ENCODE results near the gene CUL3.
"Not testable (repeated sequence)": the region's sequence is repeated elsewhere in the genome, so short reads cannot be mapped to it uniquely, and the experiment has no call there.

CUL3 gene

DNA sequence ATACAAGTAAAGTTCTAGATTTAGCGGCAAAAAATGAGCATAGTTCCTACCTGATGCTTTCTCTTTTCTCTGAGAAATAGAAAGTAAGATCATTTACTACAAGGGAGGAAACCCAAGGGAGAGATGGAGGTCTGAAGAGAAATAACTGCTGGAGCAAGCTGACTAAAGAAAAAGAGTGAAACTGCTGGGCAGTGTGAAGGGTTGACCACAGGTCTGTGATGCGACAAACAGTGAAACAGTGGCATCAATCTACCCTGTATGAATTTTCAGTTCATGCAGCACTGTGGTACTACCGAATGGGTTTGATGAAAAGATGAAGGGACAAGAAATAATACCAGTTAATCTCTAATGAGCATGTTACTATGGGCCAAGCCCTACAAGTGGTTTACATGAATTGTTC, 52.2 kb downstream of the CUL3 start:
- no peak for DNase-seq

- no peak for DNase-seq
Observed at GRCh38 chr2:224532441-224532840, 52.7 kb downstream of the CUL3 start.

DNA sequence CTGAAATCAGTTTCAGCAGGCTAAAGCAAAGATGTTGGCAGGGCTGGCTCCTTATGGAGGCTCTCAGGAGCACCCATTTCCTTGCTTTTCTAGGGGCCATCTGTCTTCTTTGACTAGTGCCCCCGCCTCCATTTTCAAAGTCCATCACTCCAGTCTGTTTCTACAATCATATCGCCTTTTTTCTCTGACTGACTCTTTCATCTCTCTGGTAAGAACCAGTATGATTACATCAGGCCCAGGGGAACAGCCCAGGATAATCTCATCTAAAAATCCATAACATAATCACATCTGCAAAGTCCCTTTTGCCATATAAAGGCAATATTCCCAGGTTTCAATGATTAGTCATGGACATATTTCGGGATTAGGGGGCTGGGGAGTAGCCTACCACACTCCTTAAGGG, 57.0 kb downstream of the CUL3 start:
- no peak for DNase-seq

DNA sequence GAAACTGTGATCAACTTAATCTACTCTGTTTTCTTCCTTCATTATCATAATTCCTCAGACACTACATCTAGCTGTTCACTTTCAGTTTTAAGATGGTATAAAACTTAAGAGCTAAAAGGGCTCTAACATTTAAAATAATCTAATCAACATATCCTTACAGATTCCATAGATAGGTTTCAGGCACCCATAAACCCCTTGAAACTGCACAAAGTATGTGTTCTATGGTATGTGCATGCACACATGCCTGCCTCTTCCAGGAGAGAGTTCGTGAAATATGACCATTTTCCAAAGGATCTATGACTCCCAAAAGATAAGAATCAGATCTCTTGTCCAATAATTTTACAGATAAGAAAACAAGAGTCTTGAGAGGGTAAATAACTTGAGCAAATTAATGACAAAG, 59.4 kb downstream of the CUL3 start:
- DNase-seq = no peak

DNA sequence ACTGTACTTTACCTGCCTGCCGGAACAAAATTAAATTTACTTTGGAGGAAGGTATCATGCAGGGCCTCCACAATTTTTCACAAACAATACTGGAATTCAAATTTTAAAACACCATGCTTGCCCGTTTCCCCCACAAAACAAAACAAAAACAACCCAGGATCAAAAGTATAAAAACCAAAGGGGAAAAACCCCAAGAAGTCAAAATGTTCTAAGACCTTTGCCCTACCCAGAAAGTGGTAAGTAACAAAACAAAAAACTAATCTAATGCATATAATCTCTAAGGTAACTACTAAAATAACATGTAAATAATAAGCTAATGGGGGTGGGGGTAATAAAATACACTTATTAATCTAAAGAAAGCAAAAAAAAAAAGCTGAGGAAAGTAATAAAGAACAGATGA, 60.5 kb downstream of the CUL3 start:
- DNase-seq = no peak

DNA sequence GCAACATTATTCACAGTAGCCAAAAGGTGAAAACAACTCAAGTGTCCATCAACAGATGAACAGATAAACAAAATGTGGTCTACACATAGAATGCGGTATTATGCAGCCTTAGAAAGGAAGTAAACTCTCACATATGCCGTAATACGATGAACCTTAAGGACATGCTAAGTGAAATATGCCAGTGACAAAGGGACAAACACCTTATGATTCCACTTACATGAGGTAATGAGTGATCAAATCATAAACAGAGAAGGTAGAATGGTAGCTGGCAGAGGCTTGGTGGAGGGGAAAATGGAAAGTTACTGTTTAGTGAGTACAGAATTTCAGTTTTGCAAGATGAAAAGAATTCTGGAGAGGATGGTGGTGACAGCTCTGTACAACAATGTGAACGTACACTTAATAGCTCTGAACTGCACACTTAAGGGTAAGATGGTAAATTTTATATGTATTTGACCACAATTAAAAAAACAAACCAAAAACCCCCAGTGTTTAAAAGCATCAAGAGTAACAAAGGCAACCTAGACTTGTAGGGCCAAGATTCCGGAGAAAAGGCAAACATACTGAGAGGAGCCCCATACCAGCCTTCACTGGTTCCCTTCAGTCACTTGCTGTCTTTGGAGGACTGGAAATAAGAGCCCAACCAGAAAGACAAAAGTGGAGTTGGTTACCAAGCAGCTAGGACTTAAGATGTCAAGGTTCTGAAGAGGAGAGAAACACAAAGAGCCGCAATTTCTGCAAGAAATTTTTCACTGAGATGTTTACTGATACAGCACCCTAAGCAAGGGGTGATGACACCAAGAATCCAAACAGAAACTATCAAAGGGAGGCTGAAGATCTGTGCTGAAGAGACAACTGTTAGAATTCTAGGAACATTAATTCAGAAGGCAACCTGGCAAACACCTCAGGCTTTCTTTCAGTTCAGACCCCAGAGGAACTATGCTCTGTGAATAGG, 61.3 kb downstream of the CUL3 start:
- no peak for DNase-seq

- not testable (repeated sequence) for DNase-seq
Observed at GRCh38 chr2:224522483-224522882, 62.7 kb downstream of the CUL3 start.

- DNase-seq = no peak
Observed at GRCh38 chr2:224520064-224520463, 65.1 kb downstream of the CUL3 start.

- DNase-seq = no peak
Observed at GRCh38 chr2:224518806-224519580, 66.2 kb downstream of the CUL3 start.

GRCh38 chr2:224517963-224518362, 67.2 kb downstream of the CUL3 start:
- DNase-seq = no peak

GRCh38 chr2:224516393-224516792, 68.8 kb downstream of the CUL3 start:
- DNase-seq = not testable (repeated sequence)

- DNase-seq = no peak
Observed at GRCh38 chr2:224513991-224514390, 71.2 kb downstream of the CUL3 start.

GRCh38 chr2:224507789-224508188, 77.4 kb downstream of the CUL3 start:
- DNase-seq = no peak

DNA sequence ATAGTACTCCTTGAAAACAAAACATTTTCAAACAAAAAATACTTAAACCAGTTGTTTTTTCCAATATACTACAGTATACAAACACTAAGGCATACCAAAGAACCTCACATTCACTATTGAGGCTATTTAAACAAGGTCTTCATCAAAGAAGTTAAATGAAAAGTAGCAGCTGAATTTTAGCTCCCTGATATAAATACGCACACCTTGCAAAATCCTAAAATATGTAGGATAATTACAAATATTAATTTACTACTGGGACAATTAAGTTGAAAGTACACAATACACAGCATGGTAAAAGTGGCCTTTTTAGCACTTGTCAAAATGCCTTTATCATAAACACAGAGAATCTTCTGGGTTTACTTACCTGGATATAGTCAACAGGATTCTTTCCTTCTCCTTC, 78.7 kb downstream of the CUL3 start:
- DNase-seq = no peak

GRCh38 chr2:224498991-224499390, 86.2 kb downstream of the CUL3 start:
- DNase-seq = no peak

GRCh38 chr2:224492531-224492930, 92.6 kb downstream of the CUL3 start:
- no peak for DNase-seq

- DNase-seq = not testable (repeated sequence)
Observed at GRCh38 chr2:224487940-224488339, 97.2 kb downstream of the CUL3 start.

GRCh38 chr2:224485081-224486014, 99.8 kb downstream of the CUL3 start:
- DNase-seq = not testable (repeated sequence)

DNA sequence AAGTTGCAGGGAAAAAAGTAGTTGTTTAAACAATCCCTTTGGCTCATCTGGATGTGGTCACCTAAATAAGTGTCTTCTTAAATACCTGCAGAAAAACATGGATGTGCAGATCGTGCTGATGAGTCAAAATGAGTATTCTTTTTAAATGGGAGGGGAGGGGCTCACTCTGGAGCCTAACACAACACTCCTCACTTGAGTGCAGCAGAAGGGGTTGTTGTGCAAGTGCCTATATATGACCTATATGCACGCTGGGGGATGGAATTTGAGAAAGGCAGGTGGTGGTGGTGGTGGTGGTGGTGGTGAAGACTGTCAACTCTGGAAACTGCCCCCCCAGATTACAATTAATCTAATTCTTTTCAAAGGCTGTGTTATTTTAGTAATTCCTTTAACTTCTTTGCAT, 105.3 kb downstream of the CUL3 start:
- DNase-seq = no peak

DNA sequence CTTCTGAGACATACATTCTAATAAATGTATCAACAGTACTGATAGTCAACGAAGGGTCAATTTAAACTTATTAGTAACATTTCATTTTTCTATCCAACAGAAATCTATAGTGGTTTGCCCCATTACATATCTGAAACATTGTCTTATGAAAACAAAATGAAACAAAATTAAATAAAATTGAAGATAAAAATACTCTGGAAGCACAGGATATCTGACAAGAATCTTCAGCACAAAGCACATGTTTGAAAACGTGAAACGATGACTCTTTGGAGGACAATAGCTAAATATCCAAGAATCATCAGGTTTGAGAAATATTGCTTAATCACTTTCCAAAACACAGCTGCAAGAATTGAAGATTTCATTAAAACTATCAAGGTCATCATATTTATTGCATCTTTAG, 112.3 kb downstream of the CUL3 start:
- DNase-seq = no peak

GRCh38 chr2:224472137-224472536, 113.0 kb downstream of the CUL3 start:
- DNase-seq = no peak

DNA sequence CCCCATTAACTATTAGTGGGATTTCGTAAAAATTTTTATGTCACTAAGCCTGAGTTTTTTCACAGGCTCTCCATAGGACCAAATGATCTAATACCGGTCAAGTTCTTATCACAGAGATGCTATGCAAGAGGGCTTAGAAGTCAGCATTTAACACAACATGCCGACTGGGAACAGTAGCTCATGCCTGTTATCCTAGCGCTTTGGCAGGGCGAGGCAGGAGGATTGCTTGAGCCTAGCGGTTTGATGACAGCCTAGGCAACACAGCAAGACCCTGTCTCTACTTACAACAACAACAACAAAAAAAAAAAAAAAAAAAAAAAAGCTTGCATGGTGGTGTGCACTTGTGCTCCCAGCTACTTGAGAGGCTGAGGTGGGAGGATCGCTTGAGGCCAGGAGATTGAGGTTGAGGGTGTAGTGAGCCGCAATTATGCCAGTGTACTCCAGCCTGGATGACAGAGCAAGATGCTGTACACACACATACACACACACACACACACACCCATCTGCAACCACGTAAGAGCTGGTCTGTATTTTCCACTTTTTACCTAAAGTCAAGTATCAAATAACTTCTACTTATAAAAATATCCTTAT, 115.7 kb downstream of the CUL3 start:
- no peak for DNase-seq
